Measurements from ENCODE around the gene GDPD4. TPM values are rescaled to one million over a fixed set of nuclear protein-coding genes. Genes with fewer than 3 reads are reported as not detected.

GDPD4 gene
- total RNA-seq, 1 experiment from 2014 or later: not detected

DNA sequence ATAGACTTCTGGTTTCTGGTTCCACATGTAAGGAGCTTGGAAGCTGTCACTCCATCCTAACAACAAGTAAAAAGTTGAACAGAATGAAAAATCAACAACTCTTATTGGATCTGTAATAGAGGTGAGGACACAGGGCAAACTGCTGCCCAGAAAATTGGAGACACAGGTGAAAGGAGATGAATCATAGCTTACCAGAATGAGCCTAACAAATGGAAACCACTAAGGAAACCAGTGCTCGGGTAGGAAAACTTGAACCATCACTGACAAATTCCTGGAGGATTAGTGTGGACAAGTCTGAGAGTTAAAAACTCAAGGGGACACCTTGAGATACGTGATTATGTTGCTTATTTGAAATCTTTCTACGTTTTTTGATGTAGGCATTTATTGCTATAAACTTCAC is 52.1 kb downstream of the GDPD4 start:
- no peak overlapping the region for H3K9ac ChIP-seq (ENCODE audit: low read length)
- H3K36me3 ChIP-seq (ENCODE audit: insufficient read depth, low read length): no peaks in the 10 kb centered on the region
- DNase-seq: no peak
- no peaks in the 10 kb centered on the region for H3K27me3 ChIP-seq (ENCODE audit: low read length)
- H2AFZ ChIP-seq (ENCODE audit: low read length): no peak overlapping the region
- H3K79me2 ChIP-seq (ENCODE audit: low read length): no peaks in the 10 kb centered on the region
- no peak overlapping the region for H3K27ac ChIP-seq (ENCODE audit: low read length)
- H3K4me3 ChIP-seq (ENCODE audit: low read length): no peak overlapping the region
- H3K4me1 ChIP-seq (ENCODE audit: low read length): no peaks in the 10 kb centered on the region
- no peaks in the 10 kb centered on the region for H4K20me1 ChIP-seq (ENCODE audit: insufficient read depth, low read depth, low read length)
- H3K9me3 ChIP-seq (ENCODE audit: low read length): no peaks in the 10 kb centered on the region
- H3K4me2 ChIP-seq (ENCODE audit: low read depth, low read length, poor library complexity, severe bottlenecking): no peak overlapping the region
- H3K9me2 ChIP-seq (replicated peaks; ENCODE audit: insufficient read depth, low read length): no peaks in the 10 kb centered on the region

DNA sequence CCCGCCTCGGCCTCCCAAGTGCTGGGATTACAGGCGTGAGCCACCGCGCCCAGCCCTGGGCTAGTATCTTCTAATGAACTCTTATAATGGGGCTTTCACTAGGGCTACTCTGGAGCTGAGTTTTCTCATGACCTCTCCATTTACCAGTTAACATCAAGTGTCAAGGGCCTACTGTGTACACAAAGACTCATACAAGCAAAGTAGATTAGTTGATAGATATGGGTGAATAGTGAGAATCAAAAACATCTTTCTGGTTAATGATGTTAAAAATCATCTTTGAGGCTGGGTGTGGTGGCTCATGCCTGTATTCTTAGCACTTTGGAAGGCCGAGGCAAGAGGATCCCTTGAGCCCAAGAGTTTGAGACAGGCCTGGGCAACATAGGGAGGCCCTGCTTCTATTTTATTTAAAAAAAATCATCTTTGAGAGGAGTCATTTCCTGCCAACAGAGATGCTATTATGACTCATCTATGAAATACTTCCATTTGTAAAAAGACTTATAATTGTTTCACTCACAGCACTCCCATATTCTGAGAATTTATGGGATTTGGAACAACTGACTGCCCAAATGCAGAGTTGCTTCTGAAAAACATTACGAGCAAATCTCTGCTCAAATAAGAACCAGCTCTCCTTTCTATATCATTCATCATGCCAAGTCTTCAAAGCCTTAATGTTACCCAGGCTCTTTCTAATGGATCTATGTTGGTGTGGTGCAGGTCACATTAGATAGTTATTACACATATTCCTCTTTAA is 57.0 kb downstream of the GDPD4 start:
- Histone ChIP-seq H3K4me1 (ENCODE audit: low read length) (no peaks in the 10 kb centered on the region), H3K9ac (ENCODE audit: low read length) (no peak overlapping the region), H3K9me2 (replicated peaks; ENCODE audit: insufficient read depth, low read length) (no peaks in the 10 kb centered on the region), H3K27me3 (ENCODE audit: low read length) (no peaks in the 10 kb centered on the region), H2AFZ (ENCODE audit: low read length) (no peak overlapping the region), H3K27ac (ENCODE audit: low read length) (no peak overlapping the region), H3K36me3 (ENCODE audit: insufficient read depth, low read length) (no peaks in the 10 kb centered on the region), H3K9me3 (ENCODE audit: low read length) (no peaks in the 10 kb centered on the region), H3K4me3 (ENCODE audit: low read length) (no peak overlapping the region), H3K4me2 (ENCODE audit: low read depth, low read length, poor library complexity, severe bottlenecking) (no peak overlapping the region), H3K79me2 (ENCODE audit: low read length) (no peaks in the 10 kb centered on the region), H4K20me1 (ENCODE audit: insufficient read depth, low read depth, low read length) (no peaks in the 10 kb centered on the region)
- DNase-seq: no peak

DNA sequence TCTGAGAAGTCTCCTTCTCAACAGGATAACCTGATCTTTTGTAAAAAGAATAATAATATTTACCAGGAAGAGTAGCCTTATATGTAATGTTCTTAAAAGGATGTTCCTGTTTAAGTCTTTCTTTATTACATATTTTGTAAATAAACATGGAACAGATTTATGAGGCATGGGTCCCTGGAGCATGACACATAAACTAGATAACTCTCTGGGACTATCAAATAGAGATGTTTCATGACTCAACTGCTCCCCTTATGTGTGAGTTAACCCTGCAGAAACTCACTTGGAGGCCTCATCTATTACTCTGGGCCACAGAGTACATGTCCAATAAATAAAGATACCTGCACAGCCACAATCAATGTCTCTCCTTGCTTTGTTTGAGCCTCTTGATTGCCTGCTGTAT is 64.6 kb downstream of the GDPD4 start:
- no peak overlapping the region for H3K9ac ChIP-seq (ENCODE audit: low read length)
- DNase-seq: no peak

DNA sequence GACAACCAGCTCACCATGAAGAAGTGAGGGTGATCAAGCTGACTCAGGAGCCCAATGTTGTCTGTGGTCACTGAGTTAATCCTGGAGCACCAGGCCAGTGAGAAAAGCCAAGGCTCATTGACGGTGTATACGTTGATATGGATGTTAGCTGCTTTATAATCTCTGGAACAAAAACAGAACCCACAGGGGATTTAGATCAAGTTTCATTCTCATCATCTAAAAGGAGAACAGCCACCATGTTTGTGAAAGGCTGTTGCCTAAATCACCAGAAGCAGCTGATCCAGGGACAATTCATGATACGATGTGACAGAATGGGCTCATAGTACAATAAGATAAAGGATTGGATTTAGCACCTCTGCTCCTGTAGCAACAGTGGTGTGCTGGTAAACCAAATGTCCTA is 68.5 kb downstream of the GDPD4 start:
- H3K9me2 ChIP-seq (replicated peaks; ENCODE audit: insufficient read depth, low read length): no peaks in the 10 kb centered on the region
- H3K4me1 ChIP-seq (ENCODE audit: low read length): no peaks in the 10 kb centered on the region
- H2AFZ ChIP-seq (ENCODE audit: low read length): no peak overlapping the region
- H4K20me1 ChIP-seq (ENCODE audit: insufficient read depth, low read depth, low read length): no peaks in the 10 kb centered on the region
- H3K27me3 ChIP-seq (ENCODE audit: low read length): no peaks in the 10 kb centered on the region
- DNase-seq: no peak
- H3K4me2 ChIP-seq (ENCODE audit: low read depth, low read length, poor library complexity, severe bottlenecking): no peak overlapping the region
- H3K9me3 ChIP-seq (ENCODE audit: low read length): no peaks in the 10 kb centered on the region
- H3K36me3 ChIP-seq (ENCODE audit: insufficient read depth, low read length): no peaks in the 10 kb centered on the region
- no peaks in the 10 kb centered on the region for H3K79me2 ChIP-seq (ENCODE audit: low read length)
- H3K9ac ChIP-seq (ENCODE audit: low read length): no peak overlapping the region
- H3K4me3 ChIP-seq (ENCODE audit: low read length): no peak overlapping the region
- H3K27ac ChIP-seq (ENCODE audit: low read length): no peak overlapping the region

More for the DNA sequence above, 64.6 kb downstream of the GDPD4 start:
- H3K27me3 ChIP-seq (ENCODE audit: low read length): no peaks in the 10 kb centered on the region
- no peaks in the 10 kb centered on the region for H3K9me2 ChIP-seq (replicated peaks; ENCODE audit: insufficient read depth, low read length)
- no peak overlapping the region for H3K4me2 ChIP-seq (ENCODE audit: low read depth, low read length, poor library complexity, severe bottlenecking)
- no peaks in the 10 kb centered on the region for H3K9me3 ChIP-seq (ENCODE audit: low read length)
- no peaks in the 10 kb centered on the region for H3K4me1 ChIP-seq (ENCODE audit: low read length)
- no peak overlapping the region for H3K4me3 ChIP-seq (ENCODE audit: low read length)
- H3K27ac ChIP-seq (ENCODE audit: low read length): no peak overlapping the region
- H2AFZ ChIP-seq (ENCODE audit: low read length): no peak overlapping the region
- no peaks in the 10 kb centered on the region for H3K36me3 ChIP-seq (ENCODE audit: insufficient read depth, low read length)
- H3K79me2 ChIP-seq (ENCODE audit: low read length): no peaks in the 10 kb centered on the region
- H4K20me1 ChIP-seq (ENCODE audit: insufficient read depth, low read depth, low read length): no peaks in the 10 kb centered on the region

DNA sequence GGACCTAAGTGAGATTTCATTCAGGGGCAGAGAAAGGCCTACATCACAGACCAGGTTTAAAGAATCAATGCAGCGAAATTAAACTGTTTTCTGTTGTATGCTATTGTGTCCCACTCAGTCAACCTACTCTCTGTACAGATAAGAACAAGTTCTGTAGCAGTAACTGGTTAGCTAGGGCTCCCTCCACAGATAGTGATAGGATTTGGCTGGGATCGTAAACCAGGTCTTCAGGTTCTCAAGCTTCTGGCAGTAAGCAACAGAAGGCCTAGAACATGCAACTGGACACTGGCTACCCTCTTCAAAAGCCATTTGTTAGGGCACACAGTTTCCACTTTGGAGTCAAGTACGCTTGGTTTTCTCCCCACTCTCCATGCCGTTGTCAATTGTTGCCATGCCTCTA is 69.2 kb downstream of the GDPD4 start:
- H2AFZ ChIP-seq (ENCODE audit: low read length): no peak overlapping the region
- no peaks in the 10 kb centered on the region for H4K20me1 ChIP-seq (ENCODE audit: insufficient read depth, low read depth, low read length)
- no peak overlapping the region for H3K9ac ChIP-seq (ENCODE audit: low read length)
- no peak overlapping the region for H3K4me3 ChIP-seq (ENCODE audit: low read length)
- no peaks in the 10 kb centered on the region for H3K79me2 ChIP-seq (ENCODE audit: low read length)
- H3K36me3 ChIP-seq (ENCODE audit: insufficient read depth, low read length): no peaks in the 10 kb centered on the region
- H3K9me2 ChIP-seq (replicated peaks; ENCODE audit: insufficient read depth, low read length): no peaks in the 10 kb centered on the region
- no peak overlapping the region for H3K4me2 ChIP-seq (ENCODE audit: low read depth, low read length, poor library complexity, severe bottlenecking)
- DNase-seq: no peak
- H3K9me3 ChIP-seq (ENCODE audit: low read length): no peaks in the 10 kb centered on the region
- no peaks in the 10 kb centered on the region for H3K4me1 ChIP-seq (ENCODE audit: low read length)
- no peak overlapping the region for H3K27ac ChIP-seq (ENCODE audit: low read length)
- H3K27me3 ChIP-seq (ENCODE audit: low read length): no peaks in the 10 kb centered on the region

DNA sequence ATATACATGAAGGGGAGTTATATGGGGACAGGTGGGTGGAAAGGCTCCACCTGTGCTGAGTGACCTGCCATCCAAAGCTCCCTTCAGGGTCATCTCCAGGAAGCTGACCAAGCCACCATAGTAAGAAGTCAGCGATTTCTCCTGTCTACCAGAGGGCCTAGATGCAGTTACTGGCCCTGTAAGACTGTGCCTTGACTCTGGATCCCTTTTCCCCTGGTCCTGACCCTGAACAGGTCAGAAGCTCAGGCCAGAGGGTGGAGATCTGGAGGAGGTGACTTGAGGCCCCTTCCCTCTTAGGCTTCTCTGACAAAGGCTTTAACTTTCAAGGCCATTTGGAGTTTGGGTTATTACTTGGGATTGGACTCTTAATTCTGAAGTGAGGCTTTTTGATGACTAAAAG is 69.7 kb downstream of the GDPD4 start:
- H3K27me3 ChIP-seq (ENCODE audit: low read length): no peaks in the 10 kb centered on the region
- no peak overlapping the region for H3K4me2 ChIP-seq (ENCODE audit: low read depth, low read length, poor library complexity, severe bottlenecking)
- DNase-seq: no peak

DNA sequence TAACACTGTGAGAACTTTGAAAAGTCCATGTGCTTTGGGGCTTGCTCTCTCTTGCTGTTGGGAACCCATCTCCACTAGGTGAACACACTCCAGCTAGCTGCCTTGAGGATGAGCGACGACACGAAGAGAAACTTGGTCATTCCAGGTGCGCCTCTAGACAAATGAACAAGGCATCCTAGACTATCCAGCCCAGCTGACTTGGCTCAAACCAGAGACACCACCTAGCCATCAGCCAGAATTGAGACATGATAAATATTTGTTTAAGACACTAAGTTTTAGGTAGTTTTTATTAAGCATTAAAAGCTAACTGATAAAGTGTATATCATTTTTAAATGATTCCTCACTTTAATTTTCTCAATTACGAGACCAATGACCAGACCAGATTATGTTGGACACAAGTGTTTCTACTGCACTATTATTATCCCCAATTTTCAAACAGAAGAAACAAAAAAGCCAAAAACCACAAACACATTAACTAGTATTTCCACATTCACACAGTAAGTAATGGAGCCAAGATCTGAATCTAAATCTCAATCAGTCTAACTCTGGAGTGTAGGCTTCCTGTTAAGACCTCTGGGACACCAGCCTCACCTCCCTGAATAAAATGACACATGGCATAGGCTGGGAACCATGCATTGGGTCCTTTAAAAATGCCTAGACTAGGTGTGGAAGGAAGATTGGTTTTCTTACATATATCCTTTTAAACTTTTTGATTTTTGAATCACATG is 70.4 kb downstream of the GDPD4 start:
- H3K36me3 ChIP-seq (ENCODE audit: insufficient read depth, low read length): no peaks in the 10 kb centered on the region
- H3K79me2 ChIP-seq (ENCODE audit: low read length): no peaks in the 10 kb centered on the region
- no peaks in the 10 kb centered on the region for H3K9me2 ChIP-seq (replicated peaks; ENCODE audit: insufficient read depth, low read length)
- no peak overlapping the region for H3K4me2 ChIP-seq (ENCODE audit: low read depth, low read length, poor library complexity, severe bottlenecking)
- no peaks in the 10 kb centered on the region for H4K20me1 ChIP-seq (ENCODE audit: insufficient read depth, low read depth, low read length)
- H3K27ac ChIP-seq (ENCODE audit: low read length): no peak overlapping the region
- no peak overlapping the region for H2AFZ ChIP-seq (ENCODE audit: low read length)
- H3K9me3 ChIP-seq (ENCODE audit: low read length): no peaks in the 10 kb centered on the region
- H3K4me1 ChIP-seq (ENCODE audit: low read length): no peaks in the 10 kb centered on the region
- no peak overlapping the region for H3K9ac ChIP-seq (ENCODE audit: low read length)
- no peak for DNase-seq
- H3K4me3 ChIP-seq (ENCODE audit: low read length): no peak overlapping the region
- no peaks in the 10 kb centered on the region for H3K27me3 ChIP-seq (ENCODE audit: low read length)

More for the DNA sequence above, 69.7 kb downstream of the GDPD4 start:
- Histone ChIP-seq H3K9ac (ENCODE audit: low read length) (no peak overlapping the region), H3K4me3 (ENCODE audit: low read length) (no peak overlapping the region), H3K4me1 (ENCODE audit: low read length) (no peaks in the 10 kb centered on the region), H3K79me2 (ENCODE audit: low read length) (no peaks in the 10 kb centered on the region), H3K9me2 (replicated peaks; ENCODE audit: insufficient read depth, low read length) (no peaks in the 10 kb centered on the region), H2AFZ (ENCODE audit: low read length) (no peak overlapping the region), H3K9me3 (ENCODE audit: low read length) (no peaks in the 10 kb centered on the region), H3K27ac (ENCODE audit: low read length) (no peak overlapping the region), H4K20me1 (ENCODE audit: insufficient read depth, low read depth, low read length) (no peaks in the 10 kb centered on the region), H3K36me3 (ENCODE audit: insufficient read depth, low read length) (no peaks in the 10 kb centered on the region)

DNA sequence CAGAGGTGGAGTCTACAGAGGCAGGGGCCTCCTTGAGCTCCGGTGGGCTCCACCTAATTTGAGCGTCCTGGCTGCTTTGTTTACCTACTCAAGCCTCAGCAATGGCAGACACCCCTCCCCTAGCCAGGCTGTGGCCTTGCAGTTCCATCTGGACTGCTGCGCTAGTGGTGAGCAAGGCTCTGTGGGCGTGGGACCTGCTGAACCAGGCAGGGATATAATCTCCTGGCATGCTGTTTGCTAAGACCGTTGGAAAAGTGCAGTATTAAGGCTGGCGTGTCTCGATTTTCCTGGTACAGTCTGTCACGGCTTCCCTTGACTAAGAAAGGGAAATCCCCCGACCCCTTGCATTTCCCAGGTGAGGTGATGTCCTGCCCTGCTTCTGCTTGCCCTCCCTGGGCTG is 77.7 kb downstream of the GDPD4 start:
- Histone ChIP-seq H2AFZ (ENCODE audit: low read length) (no peak overlapping the region), H3K4me1 (ENCODE audit: low read length) (no peaks in the 10 kb centered on the region), H3K4me3 (ENCODE audit: low read length) (no peak overlapping the region), H3K9me2 (replicated peaks; ENCODE audit: insufficient read depth, low read length) (no peaks in the 10 kb centered on the region), H3K9ac (ENCODE audit: low read length) (no peak overlapping the region), H3K4me2 (ENCODE audit: low read depth, low read length, poor library complexity, severe bottlenecking) (no peak overlapping the region), H3K27ac (ENCODE audit: low read length) (no peak overlapping the region), H3K79me2 (ENCODE audit: low read length) (no peaks in the 10 kb centered on the region), H3K36me3 (ENCODE audit: insufficient read depth, low read length) (no peaks in the 10 kb centered on the region), H3K9me3 (ENCODE audit: low read length) (no peaks in the 10 kb centered on the region), H4K20me1 (ENCODE audit: insufficient read depth, low read depth, low read length) (no peaks in the 10 kb centered on the region), H3K27me3 (ENCODE audit: low read length) (no peaks in the 10 kb centered on the region)
- no peak for DNase-seq

Data from Karpas-422 (cell line).